Activated T-cell treated with anti-CD3 and anti-CD28 coated beads for 4 hours (primary cell): ENCODE measurements around the gene SV2C.
"Not testable (repeated sequence)": the region's sequence is repeated elsewhere in the genome, so short reads cannot be mapped to it uniquely, and the experiment has no call there.

Source experiments
- DNase-seq: peaks from one replicate; pipeline ENCODE4 v3.0.0-alpha.2; 2020

The SV2C gene

GRCh38 chr5:76356887-76357286, 273.7 kb downstream of the SV2C start:
- no peak for DNase-seq

GRCh38 chr5:76363352-76364225, 280.4 kb downstream of the SV2C start:
- no peak for DNase-seq

GRCh38 chr5:76364226-76364589, 281.0 kb downstream of the SV2C start:
- no peak for DNase-seq

GRCh38 chr5:76365561-76365960, 282.4 kb downstream of the SV2C start:
- DNase-seq = no peak

- no peak for DNase-seq
These were observed 283.4 kb downstream of the SV2C start for GRCh38 chr5:76366596-76366995.

GRCh38 chr5:76367623-76368371, 284.6 kb downstream of the SV2C start:
- no peak for DNase-seq

GRCh38 chr5:76368941-76369340, 285.8 kb downstream of the SV2C start:
- no peak for DNase-seq

GRCh38 chr5:76369668-76370067, 286.5 kb downstream of the SV2C start:
- not testable (repeated sequence) for DNase-seq

GRCh38 chr5:76371960-76372322, 288.8 kb downstream of the SV2C start:
- no peak for DNase-seq

GRCh38 chr5:76372323-76373054, 289.3 kb downstream of the SV2C start:
- DNase-seq = no peak

GRCh38 chr5:76376148-76376865, 293.1 kb downstream of the SV2C start:
- DNase-seq = no peak

- no peak for DNase-seq
These were observed 293.7 kb downstream of the SV2C start for GRCh38 chr5:76376866-76377230.

- DNase-seq = no peak
These were observed 295.2 kb downstream of the SV2C start for GRCh38 chr5:76378355-76378754.

- DNase-seq = no peak
These were observed 296.1 kb downstream of the SV2C start for GRCh38 chr5:76379316-76379715.

GRCh38 chr5:76379855-76380254, 296.7 kb downstream of the SV2C start:
- no peak for DNase-seq

GRCh38 chr5:76380346-76381066, 297.3 kb downstream of the SV2C start:
- no peak for DNase-seq

- DNase-seq = no peak
These were observed 300.1 kb downstream of the SV2C start for GRCh38 chr5:76383126-76383832.

GRCh38 chr5:76384189-76384588, 301.0 kb downstream of the SV2C start:
- no peak for DNase-seq

- no peak for DNase-seq
These were observed 301.5 kb downstream of the SV2C start for GRCh38 chr5:76384705-76385104.

- no peak for DNase-seq
These were observed 302.4 kb downstream of the SV2C start for GRCh38 chr5:76385540-76385939.

- DNase-seq = no peak
These were observed 303.2 kb downstream of the SV2C start for GRCh38 chr5:76386360-76386759.

- DNase-seq = no peak
These were observed 305.1 kb downstream of the SV2C start for GRCh38 chr5:76388236-76388635.
